Tracheal epithelial cell (primary cell): ENCODE data around the gene FBXO34. TPM values are rescaled to one million over a fixed set of nuclear protein-coding genes. Genes with fewer than 3 reads are reported as not detected.

Source experiments
- total RNA-seq: library from RNA; depleted of rRNA; stranded (reverse); fragments of >200 nt; gene quantifications from 2 replicates; pipeline ENCODE4 v1.2.1, GENCODE V29; 2014

The FBXO34 gene, protein sequence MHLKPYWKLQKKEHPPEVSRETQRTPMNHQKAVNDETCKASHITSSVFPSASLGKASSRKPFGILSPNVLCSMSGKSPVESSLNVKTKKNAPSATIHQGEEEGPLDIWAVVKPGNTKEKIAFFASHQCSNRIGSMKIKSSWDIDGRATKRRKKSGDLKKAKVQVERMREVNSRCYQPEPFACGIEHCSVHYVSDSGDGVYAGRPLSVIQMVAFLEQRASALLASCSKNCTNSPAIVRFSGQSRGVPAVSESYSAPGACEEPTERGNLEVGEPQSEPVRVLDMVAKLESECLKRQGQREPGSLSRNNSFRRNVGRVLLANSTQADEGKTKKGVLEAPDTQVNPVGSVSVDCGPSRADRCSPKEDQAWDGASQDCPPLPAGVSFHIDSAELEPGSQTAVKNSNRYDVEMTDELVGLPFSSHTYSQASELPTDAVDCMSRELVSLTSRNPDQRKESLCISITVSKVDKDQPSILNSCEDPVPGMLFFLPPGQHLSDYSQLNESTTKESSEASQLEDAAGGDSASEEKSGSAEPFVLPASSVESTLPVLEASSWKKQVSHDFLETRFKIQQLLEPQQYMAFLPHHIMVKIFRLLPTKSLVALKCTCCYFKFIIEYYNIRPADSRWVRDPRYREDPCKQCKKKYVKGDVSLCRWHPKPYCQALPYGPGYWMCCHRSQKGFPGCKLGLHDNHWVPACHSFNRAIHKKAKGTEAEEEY
- total RNA-seq, result 19.8 and 27.0 TPM in 2 replicates

DNA sequence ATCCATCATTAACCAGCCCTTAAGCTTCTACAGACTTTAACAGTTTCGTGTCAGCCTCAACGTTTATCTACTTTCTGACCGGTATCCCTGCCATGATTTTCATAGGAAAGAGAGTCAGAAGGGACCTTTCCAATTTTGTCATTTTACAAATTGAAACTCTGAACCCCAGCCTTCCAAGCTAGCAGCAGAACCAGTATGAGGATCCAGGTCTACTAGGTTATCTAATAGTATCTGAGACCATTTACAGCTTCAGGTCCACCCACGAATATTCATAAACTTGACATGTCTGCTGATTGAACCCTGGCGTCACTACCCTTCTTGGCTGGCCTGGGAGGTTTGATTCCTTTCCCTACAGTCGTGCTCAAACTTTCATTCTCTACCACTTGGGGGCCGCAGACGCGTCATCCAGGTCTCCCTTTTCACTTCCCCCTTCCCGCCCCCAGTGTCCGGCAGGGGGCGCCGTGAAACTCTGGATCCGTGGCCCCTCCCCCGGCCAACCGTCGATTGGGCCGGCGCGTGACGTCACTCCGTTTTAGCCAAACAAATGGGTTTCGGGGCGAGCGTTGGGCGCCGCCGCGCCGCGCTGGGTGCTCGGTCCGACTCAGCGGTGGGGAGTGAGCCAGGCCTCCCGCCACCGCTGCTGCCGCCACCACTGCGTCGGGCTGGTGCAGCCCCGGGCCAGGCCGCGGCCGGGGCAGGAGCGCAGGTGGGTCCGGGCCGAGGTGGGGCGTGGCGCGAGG, at the start of gene FBXO34:
Gene FBXO34 (plus strand): TSS at position 590 of the 740 bp plus-strand sequence. CDS start 78,970 bp downstream, outside the sequence.

Other genes starting within 250 kb of the FBXO34 start
- gene WDHD1, start 244.3 kb upstream of the FBXO34 start, total RNA-seq, result 7.7 and 10.4 TPM in 2 replicates
- gene SOCS4, start 244.2 kb upstream of the FBXO34 start, total RNA-seq, result 10.1 and 10.9 TPM in 2 replicates
- 13.7 and 15.6 TPM in 2 replicates for gene MAPK1IP1L, start 219.8 kb upstream of the FBXO34 start, total RNA-seq
- 177 and 214 TPM in 2 replicates for gene LGALS3, start 142.2 kb upstream of the FBXO34 start, total RNA-seq
- 0.43 and 2.7 TPM in 2 replicates for gene DLGAP5, start 79.8 kb upstream of the FBXO34 start, total RNA-seq
- gene ATG14, start 140.4 kb downstream of the FBXO34 start, total RNA-seq, result 13.0 and 14.9 TPM in 2 replicates
- gene TBPL2, start 169.2 kb downstream of the FBXO34 start, total RNA-seq, result not detected in 2 replicates